NCI-H2107 treated with DMSO at 0.1 percent for 48 hours (cell line): ENCODE data around the gene BBX.
"Not testable (repeated sequence)": the region's sequence is repeated elsewhere in the genome, so short reads cannot be mapped to it uniquely, and the experiment has no call there.

ENCODE experiments used
- DNase-seq: peaks from one replicate; lab custom pipeline; 2025; ENCODE audit not compliant: unreplicated experiment; lab: John Stamatoyannopoulos, UW

Gene BBX

GRCh38 chr3:107835001-107835400 lies 312.2 kb downstream of the BBX start:
- DNase-seq: not testable (repeated sequence)

- DNase-seq: no peak
Measured at GRCh38 chr3:107837895-107838612, 315.3 kb downstream of the BBX start.

- no peak for DNase-seq
Measured at GRCh38 chr3:107841831-107842230, 319.1 kb downstream of the BBX start.

- no peak for DNase-seq
Measured at GRCh38 chr3:107842940-107843339, 320.2 kb downstream of the BBX start.

GRCh38 chr3:107845380-107846278 lies 322.9 kb downstream of the BBX start:
- no peak for DNase-seq

GRCh38 chr3:107846279-107846852 lies 323.6 kb downstream of the BBX start:
- no peak for DNase-seq

GRCh38 chr3:107847791-107848190 lies 325.0 kb downstream of the BBX start:
- DNase-seq: no peak

GRCh38 chr3:107848351-107848915 lies 325.7 kb downstream of the BBX start:
- peak; percentile 25 for DNase-seq

GRCh38 chr3:107850681-107851080 lies 327.9 kb downstream of the BBX start:
- DNase-seq: no peak

GRCh38 chr3:107853821-107854220 lies 331.1 kb downstream of the BBX start:
- no peak for DNase-seq

GRCh38 chr3:107854733-107855132 lies 332.0 kb downstream of the BBX start:
- DNase-seq: no peak

GRCh38 chr3:107855710-107856109 lies 332.9 kb downstream of the BBX start:
- no peak for DNase-seq

GRCh38 chr3:107857854-107858253 lies 335.1 kb downstream of the BBX start:
- no peak for DNase-seq

- no peak for DNase-seq
Measured at GRCh38 chr3:107858876-107859275, 336.1 kb downstream of the BBX start.
